ENCODE data around the gene ZNF2. TPM values are rescaled to one million over a fixed set of nuclear protein-coding genes. Genes with fewer than 3 reads are reported as not detected.

ZNF2 gene
- total and polyA plus RNA-seq, 2 of the 13 experiments (the other 11 are each of a cell fraction or from before 2014, with no cell fraction given): 4.3 to 6.1 TPM

GRCh38 chr2:95158891-95159619 is 6.6 kb upstream of the ZNF2 start (continued):
- no peak for TF ChIP-seq NFAT5 (CRISPR knock-in tag; IDR thresholded peaks at IDR 0.05)
- no peak for TF ChIP-seq ZNF207 (IDR thresholded peaks at IDR 0.05; ENCODE audit: borderline replicate concordance)
- TF ChIP-seq CREBL2 (CRISPR knock-in tag; IDR thresholded peaks at IDR 0.05; ENCODE audit: borderline replicate concordance): no peak
- TF ChIP-seq ZNF549 (CRISPR knock-in tag; IDR thresholded peaks at IDR 0.05): no peak
- TF ChIP-seq PTBP1 (IDR thresholded peaks at IDR 0.05; ENCODE audit: low read depth, low read length, poor library complexity, severe bottlenecking): no peak
- TF ChIP-seq ZNF644 (CRISPR knock-in tag; IDR thresholded peaks at IDR 0.05; ENCODE audit: low read depth): no peak
- peak; percentile 38; the same call in 1 of the 2 replicates for TF ChIP-seq KDM2A (CRISPR knock-in tag; IDR thresholded peaks at IDR 0.05; ENCODE audit: borderline replicate concordance, low read depth)
- no peak for TF ChIP-seq ZNF180 (CRISPR knock-in tag; IDR thresholded peaks at IDR 0.05; ENCODE audit: borderline replicate concordance, low read depth)
- no peak for TF ChIP-seq CHD4 (IDR thresholded peaks at IDR 0.05; ENCODE audit: borderline replicate concordance, low read length)
- no peak for TF ChIP-seq TAF15 (IDR thresholded peaks at IDR 0.05; ENCODE audit: low read depth, low read length, poor library complexity, severe bottlenecking)
- no peak for TF ChIP-seq SNAPC2 (CRISPR knock-in tag; IDR thresholded peaks at IDR 0.05)
- TF ChIP-seq KMT2B (CRISPR knock-in tag; IDR thresholded peaks at IDR 0.05): 0 out of 2 replicates have a peak, but pooled peaks have one; percentile 11
- TF ChIP-seq ZNF501 (CRISPR knock-in tag; IDR thresholded peaks at IDR 0.05): peak; percentile 56; the same call in 1 of the 2 replicates
- TF ChIP-seq TIGD3 (CRISPR knock-in tag; IDR thresholded peaks at IDR 0.05; ENCODE audit: borderline replicate concordance): no peak
- no peak for TF ChIP-seq ZNF296 (CRISPR knock-in tag; conservative IDR thresholded peaks at IDR 0.05)
- TF ChIP-seq RNF219 (CRISPR knock-in tag; IDR thresholded peaks at IDR 0.05): no peak
- TF ChIP-seq ZNF225 (CRISPR knock-in tag; IDR thresholded peaks at IDR 0.05): peak; percentile 61; the same call in 1 of the 2 replicates
- TF ChIP-seq ZBTB46 (CRISPR knock-in tag; IDR thresholded peaks at IDR 0.05; ENCODE audit: borderline replicate concordance): no peak

Measured in HepG2 (cell line).